GM12874 (cell line): ENCODE results near the gene CLPSL2.

Source experiments
- TF ChIP-seq, protein P1 (sequence below): IDR thresholded peaks from 2 replicates; pipeline ENCODE4 v1.5.1; 2011; ENCODE audit warnings: low read depth, mild to moderate bottlenecking, control low read depth, low read length, moderate library complexity; ENCODE audit not compliant: insufficient read depth

Gene CLPSL2

GRCh38 chr6:35731414-35731735 is 45.0 kb upstream of the CLPSL2 start:
- TF ChIP-seq, protein P1, sequence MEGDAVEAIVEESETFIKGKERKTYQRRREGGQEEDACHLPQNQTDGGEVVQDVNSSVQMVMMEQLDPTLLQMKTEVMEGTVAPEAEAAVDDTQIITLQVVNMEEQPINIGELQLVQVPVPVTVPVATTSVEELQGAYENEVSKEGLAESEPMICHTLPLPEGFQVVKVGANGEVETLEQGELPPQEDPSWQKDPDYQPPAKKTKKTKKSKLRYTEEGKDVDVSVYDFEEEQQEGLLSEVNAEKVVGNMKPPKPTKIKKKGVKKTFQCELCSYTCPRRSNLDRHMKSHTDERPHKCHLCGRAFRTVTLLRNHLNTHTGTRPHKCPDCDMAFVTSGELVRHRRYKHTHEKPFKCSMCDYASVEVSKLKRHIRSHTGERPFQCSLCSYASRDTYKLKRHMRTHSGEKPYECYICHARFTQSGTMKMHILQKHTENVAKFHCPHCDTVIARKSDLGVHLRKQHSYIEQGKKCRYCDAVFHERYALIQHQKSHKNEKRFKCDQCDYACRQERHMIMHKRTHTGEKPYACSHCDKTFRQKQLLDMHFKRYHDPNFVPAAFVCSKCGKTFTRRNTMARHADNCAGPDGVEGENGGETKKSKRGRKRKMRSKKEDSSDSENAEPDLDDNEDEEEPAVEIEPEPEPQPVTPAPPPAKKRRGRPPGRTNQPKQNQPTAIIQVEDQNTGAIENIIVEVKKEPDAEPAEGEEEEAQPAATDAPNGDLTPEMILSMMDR = no peak

DNA sequence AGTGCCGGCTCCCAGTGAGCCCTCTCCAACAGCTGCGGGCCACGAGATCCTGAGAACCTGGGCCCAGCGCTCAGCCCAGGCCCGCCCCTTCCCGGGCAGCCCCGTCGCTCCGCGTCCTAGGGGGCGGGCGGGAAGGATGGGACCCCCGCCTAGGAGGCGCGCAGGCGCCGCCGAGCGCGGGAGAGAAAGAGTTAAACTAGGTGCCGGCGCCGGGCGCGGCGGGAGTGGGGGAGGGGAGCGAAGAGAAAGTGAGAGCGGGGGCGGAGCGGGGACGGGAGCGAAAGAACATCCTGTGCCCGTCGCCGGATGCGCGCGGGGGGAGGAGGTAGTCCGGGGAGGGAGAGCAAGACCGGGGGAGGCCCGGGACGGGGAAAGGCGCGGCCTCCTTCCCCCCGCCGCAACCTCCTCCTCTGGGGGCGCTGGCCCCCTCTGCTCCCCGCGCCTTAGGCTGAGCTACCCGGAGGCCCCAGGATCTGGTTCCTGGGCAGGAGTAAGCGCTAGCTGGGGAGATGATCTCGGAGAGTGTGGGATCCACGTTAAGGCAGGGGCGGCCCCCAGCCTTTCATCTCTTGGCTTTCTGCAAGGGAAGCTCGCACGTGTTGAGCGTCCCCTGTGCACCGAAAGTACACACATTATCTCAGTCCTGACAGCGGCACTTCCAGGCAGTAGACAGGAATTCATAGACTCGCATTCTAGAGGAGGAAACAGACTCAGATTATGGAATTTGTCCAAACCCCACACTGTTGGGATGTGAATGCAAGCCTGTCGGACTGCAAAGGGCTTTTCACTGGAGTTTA is 44.5 kb upstream of the CLPSL2 start:
- TF ChIP-seq, protein P1 = peak; percentile 28

DNA sequence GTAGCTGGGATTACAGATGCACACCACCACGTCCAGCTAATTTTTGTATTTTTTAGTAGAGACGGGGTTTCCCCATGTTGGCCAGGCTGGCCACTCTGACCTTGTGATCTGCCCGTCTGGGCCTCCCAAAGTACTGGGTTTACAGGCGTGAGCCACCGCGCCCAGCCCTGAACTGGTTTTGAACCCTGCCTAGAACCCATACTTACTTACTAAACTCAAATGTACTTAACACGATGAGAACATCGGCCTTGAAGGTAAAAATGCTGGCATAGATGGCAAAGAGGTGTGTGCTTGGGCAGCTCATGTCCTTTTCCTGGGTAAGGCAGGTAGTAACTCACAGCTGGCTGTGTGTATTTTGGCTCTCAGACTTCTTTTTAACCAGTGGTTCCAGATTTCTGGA is 42.8 kb upstream of the CLPSL2 start:
- TF ChIP-seq, protein P1 = no peak

GRCh38 chr6:35735452-35735851 is 40.9 kb upstream of the CLPSL2 start:
- TF ChIP-seq, protein P1 = no peak

GRCh38 chr6:35736253-35736894 is 40.0 kb upstream of the CLPSL2 start:
- TF ChIP-seq, protein P1 = peak; percentile 89

DNA sequence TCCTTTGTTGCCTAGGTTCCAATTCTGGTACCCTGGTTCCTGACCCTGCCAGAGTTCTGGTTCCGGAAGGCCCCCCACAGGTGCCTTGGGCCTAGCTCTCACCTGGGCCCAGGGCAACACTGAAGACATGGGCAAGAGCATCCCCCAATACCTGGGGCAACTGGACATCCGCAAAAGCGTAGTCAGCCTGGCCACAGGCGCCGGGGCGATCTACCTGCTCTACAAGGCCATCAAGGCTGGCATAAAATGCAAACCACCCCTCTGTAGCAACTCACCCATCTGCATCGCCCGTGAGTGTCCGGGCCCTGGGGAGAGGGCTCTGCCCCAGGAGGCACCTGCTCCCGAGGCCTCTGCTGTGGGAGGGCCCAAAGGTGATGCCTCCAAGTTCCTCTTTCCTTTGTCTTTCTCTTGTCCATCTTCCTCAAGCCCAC is 39.4 kb upstream of the CLPSL2 start, which contains the start of gene ARMC12:
Gene ARMC12, plus strand, starts transcription at position 51 of the 431 bp plus-strand sequence. Its CDS starts 77 bp downstream, at position 128.
- TF ChIP-seq, protein P1 = no peak

DNA sequence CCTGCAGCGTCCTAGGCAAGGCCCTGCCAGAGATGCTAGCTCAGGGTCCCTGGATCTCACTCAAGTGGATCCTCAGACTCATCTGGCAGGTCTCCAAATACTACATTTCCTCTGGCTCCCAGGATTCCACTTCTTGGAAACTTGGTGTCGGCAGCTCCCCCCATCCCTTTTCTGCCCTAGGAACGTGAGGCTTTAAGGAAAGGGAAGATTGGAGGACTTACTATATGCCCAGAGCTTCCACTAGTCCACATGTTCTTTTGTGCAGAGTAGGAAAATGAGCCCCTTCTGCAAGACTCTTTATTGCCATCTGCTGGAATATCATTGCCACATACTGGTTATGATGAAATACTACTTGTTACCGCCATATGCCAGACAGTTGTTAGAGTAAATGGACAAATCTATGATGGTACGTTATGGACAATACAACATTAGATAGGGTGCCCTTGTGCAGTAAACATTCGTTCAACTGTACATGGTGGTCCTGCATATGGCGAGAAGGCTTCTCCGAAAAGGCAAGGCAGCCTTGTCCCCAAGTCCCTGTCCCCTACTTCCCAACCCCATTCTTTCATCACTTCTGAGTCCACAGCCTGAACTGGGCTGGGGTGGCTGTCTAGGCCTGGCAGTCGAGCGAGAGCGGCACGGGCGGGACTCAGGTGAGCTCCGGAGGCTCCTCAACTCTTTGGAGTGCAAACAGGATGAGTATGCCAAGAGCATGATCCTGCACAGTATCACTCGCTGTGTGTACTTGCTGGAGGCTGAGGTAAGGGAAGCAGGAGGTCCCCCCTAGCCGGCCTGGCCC is 38.8 kb upstream of the CLPSL2 start:
- TF ChIP-seq, protein P1 = peak; percentile 65
